Heart right ventricle (tissue), 16 donors: ENCODE results near the gene ADAMTS10. TPM values are rescaled to one million over a fixed set of nuclear protein-coding genes. Genes with fewer than 3 reads are reported as not detected.
"Not testable (repeated sequence)": the region's sequence is repeated elsewhere in the genome, so short reads cannot be mapped to it uniquely, and the experiment has no call there.

Experiments used
- ATAC-seq, 8 donors: fragments of 200-7000 bp; cut with Tn5 transposase; one replicate each; pipeline ENCODE4 v1.9.1; 2020; ENCODE audit warnings: mild to moderate bottlenecking in 8 of 8, moderate library complexity in 8 of 8, moderate number of reproducible peaks in 1 of 8
- DNase-seq, 2 donors: peaks; one replicate each; pipeline ENCODE4 v3.0.0-alpha.2; 2020
- H3K27ac ChIP-seq, 10 donors: fragments of 200-600 bp; sonication (generic) in 2 of 10; one replicate each; pipeline versions ENCODE4 v1.5.0 to v1.8.0; 2020 to 2022; ENCODE audit warnings: mild to moderate bottlenecking in 3 of 10
- H3K27me3 ChIP-seq, 7 donors: fragments of 200-600 bp; one replicate each; pipeline ENCODE4 v1.8.0; 2021 to 2022; ENCODE audit warnings: mild to moderate bottlenecking in 2 of 7
- H3K36me3 ChIP-seq, 9 donors: fragments of 200-600 bp; sonication (generic) in 1 of 9; one replicate each; pipeline versions ENCODE4 v1.5.0 to v1.8.0; 2020 to 2022; ENCODE audit warnings: mild to moderate bottlenecking in 2 of 9
- H3K4me1 ChIP-seq, 9 donors: fragments of 200-600 bp; sonication (generic) in 1 of 9; one replicate each; pipeline versions ENCODE4 v1.5.0 to v1.8.0; 2020 to 2022; ENCODE audit warnings: mild to moderate bottlenecking in 4 of 9
- H3K4me3 ChIP-seq, 10 donors: fragments of 200-600 bp; sonication (generic) in 2 of 10; one replicate each; pipeline versions ENCODE4 v1.5.0 to v1.8.0; 2020 to 2022; ENCODE audit warnings: mild to moderate bottlenecking in 7 of 10, moderate library complexity in 2 of 10
- H3K9me3 ChIP-seq, 11 donors: fragments of 200-600 bp in 10 of 11; sonication (generic) in 2 of 11; one replicate each; pipeline versions ENCODE4 v1.5.0 to v1.8.0; 2013 to 2022; ENCODE audit warnings: mild to moderate bottlenecking in 2 of 11, control low read depth in 1 of 11, moderate library complexity in 1 of 11
- CTCF ChIP-seq, 9 donors: fragments of 200-600 bp; sonication (generic) in 2 of 9; IDR thresholded peaks; one replicate each; pipeline versions ENCODE4 v1.5.0 to v1.8.0; 2021 to 2022; ENCODE audit warnings: antibody characterized with exemption in 9 of 9, mild to moderate bottlenecking in 5 of 9, moderate library complexity in 1 of 9
- WGBS, 2 donors: extraction: QIAGEN DNeasy Blood & Tissue Kit; methylation state at CpG; one replicate each; pipeline ENCODE4 v1.1.7; 2013; ENCODE audit warnings: inconsistent platforms in 1 of 2; 5-methylcytosine and 5-hydroxymethylcytosine counted together
- intact Hi-C, 10 donors: fragments of 100-400 bp; cut with DNase I; formaldehyde crosslinking; loops; one replicate each; pipeline versions ENCODE4 v1.11.1 to v1.14.2; 2022
- polyA plus RNA-seq, 2 donors: library from polyadenylated mRNA; stranded (reverse); fragments of 200-250 nt; gene quantifications; one replicate each; pipeline ENCODE4 v1.2.3, GENCODE V29; 2013
- total RNA-seq, 10 donors: library from RNA; stranded (reverse); fragmentation: NEBNext Ultra II Directional in 3 of 10; extraction: Animal tissue kit (Norgen Biotek cat#: 25700) in 3 of 10; gene quantifications; one replicate each; pipeline versions ENCODE4 v1.2.1 to v1.2.4, GENCODE V29; 2021 to 2023
- donor health status: Arrhythmogenic right ventricular cardiomyopathy.
- donor health status: ischemic (EF 13 %, LVEDD 7.1; RV severe dilation, severe dysfunction).
- donor health status: healthy with polysubstance abuse.
- donor health status: DM: no; HTN: yes; CAD: no.
- donor health status: DM: no; HTN: no; CAD: no.
- donor health status: ischemic (EF 25% LVEDD 6.9; RV normal size, moderate dysfunction).
- donor health status: ischemic (EF 25% LVEDD 5.7; RV mildly dilated, moderate dysfunction).
- donor health status: healthy.
- donor health status: DM: yes; HTN: yes; CAD: no.
- donor health status: Ischemic cardiomyopathy.
- donor health status: ischemic (EF 35%, LVEDD 5.7; RV mildly dilated, moderate dysfunction).
- donor health status: nonischemic (EF 11% LVEDD 7.7; RV severe dilation, severe dysfunction).
- donor health status: DM: yes; HTN: yes; CAD: no.
- donor health status: PGD.
- donor health status: ischemic (EF 29% LVEDD 5.4; RV normal size, mild dysfunction).
- donor health status: nonischemic (EF 23%, LVEDD 6.1; RV moderate dilation, normal function).

ADAMTS10 gene
- total and polyA plus RNA-seq, 12 donors: 2.7 to 34.5 (median 8.4) TPM

GRCh38 chr19:8618751-8619150, 8.2 kb upstream of the ADAMTS10 start:
- Histone ChIP-seq H3K27me3 (peaks cover 0 to 36% (median 22%) of the 10 kb centered on the region in 7 donors), H3K4me3 (no peak overlapping the region), H3K27ac (no peak overlapping the region), H3K4me1 (peaks cover 0 to 4% (median 0%) of the 10 kb centered on the region in 9 donors), H3K9me3 (no peaks in the 10 kb centered on the region), H3K36me3 (no peaks in the 10 kb centered on the region)
- WGBS, 2 donors: 55 to 56% methylated on average over 8 of the region's 8 CpGs
- no peak for ATAC-seq
- intact Hi-C loops: no loop called here
- TF ChIP-seq CTCF (IDR thresholded peaks at IDR 0.05): no peak
- no peak for DNase-seq

- H3K4me3 ChIP-seq: no peak overlapping the region
- peaks cover 0 to 36% (median 22%) of the 10 kb centered on the region in 7 donors for H3K27me3 ChIP-seq
- no peak for DNase-seq
- no peak for ATAC-seq
- H3K4me1 ChIP-seq: peaks cover 0 to 4% (median 0%) of the 10 kb centered on the region in 9 donors
- 78 to 79% methylated on average over 4 of the region's 4 CpGs for WGBS, 2 donors
- intact Hi-C loops: no loop called here
- H3K9me3 ChIP-seq: no peaks in the 10 kb centered on the region
- H3K36me3 ChIP-seq: no peaks in the 10 kb centered on the region
- no peak overlapping the region for H3K27ac ChIP-seq
- TF ChIP-seq CTCF (IDR thresholded peaks at IDR 0.05): no peak
These were observed 7.5 kb upstream of the ADAMTS10 start for GRCh38 chr19:8617984-8618383.

- H3K27ac ChIP-seq, intact Hi-C loops, ATAC-seq, H3K9me3 ChIP-seq, H3K36me3 ChIP-seq, H3K4me3 ChIP-seq, DNase-seq, H3K4me1 ChIP-seq: not testable (repeated sequence)
- H3K27me3 ChIP-seq: peaks cover 0 to 36% (median 22%) of the 10 kb centered on the region in 7 donors
- 65 to 70% methylated on average over 15 of the region's 15 CpGs for WGBS, 2 donors
These were observed 6.8 kb upstream of the ADAMTS10 start for GRCh38 chr19:8617325-8617724.

GRCh38 chr19:8616861-8617260, 6.3 kb upstream of the ADAMTS10 start:
- H3K9me3 ChIP-seq: no peaks in the 10 kb centered on the region
- 71 to 72% methylated on average over 6 of the region's 6 CpGs for WGBS, 2 donors
- ATAC-seq: no peak
- H3K4me3 ChIP-seq: no peak overlapping the region
- no peak overlapping the region for H3K27ac ChIP-seq
- no peak for DNase-seq
- H3K36me3 ChIP-seq: no peaks in the 10 kb centered on the region
- peaks cover 0 to 4% (median under 1%) of the 10 kb centered on the region in 9 donors for H3K4me1 ChIP-seq
- intact Hi-C loops: no loop called here
- TF ChIP-seq CTCF (IDR thresholded peaks at IDR 0.05): no peak
- H3K27me3 ChIP-seq: peaks cover 0 to 36% (median 22%) of the 10 kb centered on the region in 7 donors

GRCh38 chr19:8615813-8616596, 5.5 kb upstream of the ADAMTS10 start:
- TF ChIP-seq CTCF (IDR thresholded peaks at IDR 0.05): peak; percentile 73 to 95 (median 88)
- Histone ChIP-seq H3K4me3 (no peak overlapping the region), H3K27me3 (peaks cover 0 to 32% (median 19%) of the 10 kb centered on the region in 7 donors), H3K4me1 (peaks cover 0 to 10% (median 6%) of the 10 kb centered on the region in 9 donors), H3K36me3 (no peaks in the 10 kb centered on the region), H3K9me3 (no peaks in the 10 kb centered on the region), H3K27ac (no peak overlapping the region)
- DNase-seq (peak in 1 of 2 donors; percentile 49), ATAC-seq (no peak)
- WGBS, 2 donors: 34 to 39% methylated on average over 23 of the region's 23 CpGs
- intact Hi-C loops: no loop called here
